Measurements from ENCODE around the gene CREBBP. TPM values are rescaled to one million over a fixed set of nuclear protein-coding genes. Genes with fewer than 3 reads are reported as not detected.

CREBBP gene
- total RNA-seq, 1 donor: 42.3 TPM

DNA sequence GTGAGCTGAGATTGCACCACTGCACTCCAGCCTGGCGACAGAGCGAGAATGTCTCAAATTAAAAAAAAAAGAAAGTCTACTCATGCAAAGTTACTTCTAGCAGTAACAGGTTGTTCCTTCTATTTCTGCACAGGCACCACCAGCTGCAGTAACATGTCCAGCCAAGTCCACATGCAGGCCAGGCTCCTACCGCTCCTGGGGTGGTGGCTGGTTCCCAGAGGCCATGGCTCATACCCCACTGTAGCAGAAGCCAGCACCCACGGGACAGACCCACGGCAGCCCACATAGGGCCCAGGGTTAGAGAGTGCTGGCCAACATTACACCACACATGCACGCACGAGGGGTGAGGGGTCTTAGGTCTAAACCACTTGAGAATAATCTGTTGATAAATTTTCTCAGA lies 136.5 kb downstream of the CREBBP start:
- no peak for DNase-seq (ENCODE audit: low read depth in 2 of 3, low spot score in 2 of 3)

DNA sequence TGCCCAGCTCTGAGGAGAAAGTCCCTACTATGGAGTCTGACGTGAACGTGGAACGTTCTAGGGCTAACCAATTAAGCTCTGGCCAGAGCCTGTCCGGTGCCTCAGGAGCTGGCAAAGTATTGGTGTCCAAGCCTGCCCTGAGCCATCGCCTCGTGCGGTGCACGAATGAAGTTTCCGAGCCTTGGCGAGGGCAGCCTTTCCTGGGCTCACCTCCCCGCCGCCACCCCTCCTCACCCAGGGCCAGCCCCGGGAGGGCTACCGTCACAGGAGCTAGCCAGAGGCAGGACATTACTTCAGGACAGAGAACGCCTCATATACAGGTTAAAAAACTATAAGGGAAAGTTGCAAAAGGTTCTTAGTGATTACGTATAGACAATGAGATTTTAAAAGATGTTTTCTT lies 139.6 kb downstream of the CREBBP start:
- no peak for DNase-seq (ENCODE audit: low read depth in 2 of 3, low spot score in 2 of 3)

DNA sequence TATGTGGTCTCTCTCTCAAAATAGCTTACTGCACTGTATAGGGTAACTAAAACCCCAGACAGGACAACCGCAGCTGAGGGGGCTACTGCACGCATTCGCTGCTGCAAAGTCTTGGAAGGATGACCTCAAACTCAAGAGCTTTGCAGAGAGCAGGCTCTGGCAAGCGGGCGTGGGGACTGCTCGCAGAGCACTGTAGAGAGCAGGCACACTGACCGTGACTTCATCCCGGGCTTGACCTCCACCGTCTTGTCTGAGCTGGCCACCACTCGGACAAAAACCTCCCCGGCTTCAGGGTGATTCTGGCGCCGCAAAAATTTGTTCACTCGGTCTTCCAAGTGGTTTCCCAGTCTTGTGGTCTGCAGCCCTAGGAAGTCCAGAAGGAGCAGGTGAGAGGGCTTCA lies 140.3 kb downstream of the CREBBP start:
- no peak for DNase-seq (ENCODE audit: low read depth in 2 of 3, low spot score in 2 of 3)

DNA sequence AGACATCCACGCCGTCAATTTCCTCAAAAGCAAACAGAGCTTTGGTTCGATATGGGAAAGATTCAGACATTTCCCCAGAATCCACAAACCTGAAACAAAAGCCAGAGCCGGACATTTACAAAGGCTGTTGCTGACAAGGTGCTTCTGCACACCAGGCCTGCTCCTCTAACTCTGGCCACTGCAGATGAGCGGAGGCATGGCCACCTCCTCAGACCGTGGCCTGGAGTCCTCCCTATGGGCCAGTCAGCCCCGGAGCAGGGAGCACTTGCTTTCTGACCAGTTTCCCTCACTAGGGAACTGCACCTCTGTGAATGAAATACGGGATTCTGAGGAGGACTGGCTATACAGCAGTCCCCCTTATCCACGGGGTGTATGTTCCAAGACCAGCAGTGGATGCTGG lies 140.9 kb downstream of the CREBBP start:
- no peak for DNase-seq (ENCODE audit: low read depth in 2 of 3, low spot score in 2 of 3)

DNA sequence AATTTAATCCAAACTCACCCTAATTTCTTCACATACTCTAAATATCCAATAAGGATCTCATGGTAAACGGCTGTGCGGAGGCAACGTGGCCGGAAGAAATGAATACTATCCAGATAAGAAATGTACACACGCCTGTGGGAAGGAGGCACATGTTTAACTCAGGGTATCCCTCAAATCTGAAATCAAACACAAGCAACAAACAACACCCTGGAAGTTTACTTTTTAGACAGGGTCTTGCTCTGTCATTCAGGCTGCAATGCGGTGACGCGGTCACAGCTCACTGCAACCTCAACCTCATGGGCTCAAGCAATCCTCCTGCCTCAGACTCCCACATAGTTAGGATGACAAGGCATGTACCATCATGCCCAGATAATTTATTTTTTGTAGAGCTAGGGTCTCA lies 142.0 kb downstream of the CREBBP start:
- no peak for DNase-seq (ENCODE audit: low read depth in 2 of 3, low spot score in 2 of 3)

DNA sequence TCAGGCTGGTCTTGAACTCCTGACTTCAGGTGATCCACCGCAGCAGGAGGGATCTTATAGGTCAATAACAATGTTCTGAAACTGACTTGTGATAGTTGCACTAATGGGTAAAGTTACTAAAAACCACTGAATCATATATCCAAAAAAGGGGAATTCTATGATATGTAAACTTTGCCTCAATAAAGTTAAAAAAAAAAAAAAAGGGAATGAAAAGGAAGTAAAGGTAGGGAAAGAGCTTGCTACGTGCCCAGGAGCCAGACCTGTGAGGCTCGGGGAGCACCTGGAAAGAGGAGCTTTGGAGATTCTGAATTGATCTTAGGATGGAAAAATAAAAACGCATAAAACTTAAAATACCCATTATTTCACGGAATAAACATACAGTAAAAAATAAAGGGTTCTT lies 142.4 kb downstream of the CREBBP start:
- DNase-seq (ENCODE audit: low read depth in 2 of 3, low spot score in 2 of 3): no peak

DNA sequence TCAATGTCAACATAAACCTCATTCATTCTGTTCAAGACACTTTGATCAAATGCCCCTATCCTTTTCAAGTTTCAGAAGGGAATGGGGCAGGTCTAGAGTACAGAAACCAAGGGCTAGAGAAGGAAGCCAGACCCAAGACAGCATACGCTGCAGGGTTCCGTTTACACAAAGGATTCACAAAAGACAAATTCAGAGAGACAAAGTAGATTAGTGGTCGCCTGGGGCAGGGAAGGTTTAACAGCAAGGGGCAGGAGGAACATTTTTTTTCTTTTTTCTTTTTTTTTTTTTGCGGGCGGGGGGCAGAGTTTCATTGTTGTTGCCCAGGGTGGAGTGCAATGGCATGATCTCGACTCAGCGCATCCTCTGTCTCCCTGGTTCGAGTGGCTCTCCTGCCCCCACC lies 143.3 kb downstream of the CREBBP start:
- no peak for DNase-seq (ENCODE audit: low read depth in 2 of 3, low spot score in 2 of 3)

DNA sequence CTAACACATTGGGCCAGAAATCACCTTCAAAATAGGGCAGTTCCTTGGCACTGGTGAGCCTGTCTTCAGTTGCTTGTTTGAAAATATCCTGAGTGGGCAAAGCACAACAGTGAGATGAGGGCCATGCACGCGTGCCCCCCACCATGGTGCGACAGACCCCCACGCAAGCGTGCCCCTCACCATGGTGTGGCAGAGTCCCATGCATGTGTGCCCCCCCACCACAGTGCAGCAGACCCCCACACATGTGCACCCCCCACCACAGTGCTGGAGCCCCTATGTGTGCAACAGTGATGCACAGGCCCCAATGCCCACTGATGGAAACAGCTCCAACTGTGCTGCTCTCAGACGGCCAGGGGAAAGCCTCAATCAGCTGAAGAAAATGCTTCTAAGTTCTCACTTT lies 144.4 kb downstream of the CREBBP start:
- DNase-seq (ENCODE audit: low read depth in 2 of 3, low spot score in 2 of 3): no peak

DNA sequence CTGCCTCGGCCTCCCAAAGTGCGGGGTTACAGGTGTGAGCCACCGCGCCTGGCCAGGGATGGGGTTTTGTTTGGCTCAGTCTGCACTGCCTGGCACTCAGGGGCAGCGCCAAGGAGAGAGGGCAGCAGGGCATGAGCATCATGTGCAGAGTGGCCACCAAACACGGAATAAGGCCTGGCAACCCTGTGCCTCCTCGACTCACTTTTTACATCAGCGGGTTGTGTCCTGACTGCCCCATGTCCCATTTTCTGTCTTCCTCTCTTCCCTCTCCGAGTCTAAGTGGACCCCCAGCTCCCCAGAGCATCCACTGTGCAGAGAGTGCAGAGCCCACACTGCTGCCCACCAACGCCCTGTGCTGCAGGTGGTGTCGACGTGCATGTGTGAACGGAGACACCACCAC lies 145.0 kb downstream of the CREBBP start:
- DNase-seq (ENCODE audit: low read depth in 2 of 3, low spot score in 2 of 3): no peak

DNA sequence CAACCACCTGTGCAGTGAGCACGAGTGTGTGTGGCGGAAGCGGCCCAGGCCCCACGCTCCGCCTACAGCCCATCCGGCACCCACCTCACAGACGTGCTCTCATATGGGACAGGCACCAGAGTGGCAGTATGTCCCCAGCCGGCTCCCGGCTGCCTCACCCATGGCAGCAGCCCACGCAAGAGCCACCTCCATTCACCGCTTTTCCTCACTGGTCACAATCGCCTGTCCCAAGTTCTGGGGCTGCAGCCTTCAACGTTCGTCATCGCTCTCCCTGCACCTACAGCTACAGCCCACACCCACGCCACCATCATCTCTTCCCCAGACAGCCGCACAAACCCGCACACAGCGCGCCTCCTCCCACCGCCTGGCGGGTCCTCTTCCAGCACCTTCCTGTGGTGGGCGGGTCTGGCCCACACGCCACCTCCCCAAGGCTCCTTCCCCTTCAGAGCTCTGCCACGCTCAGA lies 145.7 kb downstream of the CREBBP start:
- DNase-seq (ENCODE audit: low read depth in 2 of 3, low spot score in 2 of 3): no peak

DNA sequence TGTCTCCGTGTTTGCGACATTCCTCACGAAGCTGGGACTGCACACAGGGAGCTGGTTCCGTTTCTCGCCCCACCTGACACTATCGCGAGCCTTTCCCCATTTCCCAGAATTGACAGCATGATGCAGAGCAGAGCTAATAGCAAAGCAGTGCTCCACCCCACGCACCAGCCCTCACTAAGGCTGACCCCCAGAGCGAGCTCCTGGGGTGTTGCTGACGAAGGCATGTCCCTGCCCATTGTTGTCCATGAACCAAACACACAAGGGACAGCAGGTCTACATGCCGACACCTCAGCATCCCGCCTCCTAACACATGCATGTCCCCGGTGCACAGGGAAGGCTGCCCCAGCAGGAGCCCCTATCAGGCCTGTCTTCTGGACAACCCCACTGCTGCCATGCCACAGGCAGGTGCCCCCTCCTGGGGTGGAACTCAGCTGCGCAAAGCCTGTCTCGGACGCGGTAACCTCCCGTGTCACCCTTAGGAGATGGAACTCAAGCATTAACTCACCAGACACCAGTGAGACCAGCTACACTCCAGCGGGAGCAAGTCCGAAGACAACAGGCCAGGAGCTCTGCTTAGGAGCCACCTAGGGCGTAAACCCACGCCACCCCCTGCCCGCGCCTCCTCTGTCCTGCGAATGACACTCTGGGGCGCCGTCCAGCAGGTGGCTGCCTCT lies 146.3 kb downstream of the CREBBP start:
- no peak for DNase-seq (ENCODE audit: low read depth in 2 of 3, low spot score in 2 of 3)

DNA sequence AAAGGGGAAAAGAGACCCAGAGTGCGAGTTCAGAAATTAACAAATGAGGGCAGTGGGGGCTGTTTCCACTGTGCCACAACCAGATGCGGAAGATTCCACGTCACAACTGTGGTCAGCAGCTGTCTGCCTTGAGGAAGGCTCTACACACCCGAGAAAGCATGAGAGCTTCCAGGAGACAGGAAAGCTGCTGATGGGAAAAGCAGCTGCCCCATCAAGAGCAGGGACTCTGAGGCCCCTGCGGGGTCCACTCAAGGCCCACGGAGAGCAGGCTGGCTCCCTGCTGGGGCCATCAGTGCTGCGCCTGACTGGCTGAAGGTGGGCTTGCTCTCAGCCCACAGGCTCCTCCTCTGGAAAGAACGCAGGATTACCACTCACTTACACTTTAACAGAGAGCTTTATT lies 148.3 kb downstream of the CREBBP start:
- no peak for DNase-seq (ENCODE audit: low read depth in 2 of 3, low spot score in 2 of 3)

DNA sequence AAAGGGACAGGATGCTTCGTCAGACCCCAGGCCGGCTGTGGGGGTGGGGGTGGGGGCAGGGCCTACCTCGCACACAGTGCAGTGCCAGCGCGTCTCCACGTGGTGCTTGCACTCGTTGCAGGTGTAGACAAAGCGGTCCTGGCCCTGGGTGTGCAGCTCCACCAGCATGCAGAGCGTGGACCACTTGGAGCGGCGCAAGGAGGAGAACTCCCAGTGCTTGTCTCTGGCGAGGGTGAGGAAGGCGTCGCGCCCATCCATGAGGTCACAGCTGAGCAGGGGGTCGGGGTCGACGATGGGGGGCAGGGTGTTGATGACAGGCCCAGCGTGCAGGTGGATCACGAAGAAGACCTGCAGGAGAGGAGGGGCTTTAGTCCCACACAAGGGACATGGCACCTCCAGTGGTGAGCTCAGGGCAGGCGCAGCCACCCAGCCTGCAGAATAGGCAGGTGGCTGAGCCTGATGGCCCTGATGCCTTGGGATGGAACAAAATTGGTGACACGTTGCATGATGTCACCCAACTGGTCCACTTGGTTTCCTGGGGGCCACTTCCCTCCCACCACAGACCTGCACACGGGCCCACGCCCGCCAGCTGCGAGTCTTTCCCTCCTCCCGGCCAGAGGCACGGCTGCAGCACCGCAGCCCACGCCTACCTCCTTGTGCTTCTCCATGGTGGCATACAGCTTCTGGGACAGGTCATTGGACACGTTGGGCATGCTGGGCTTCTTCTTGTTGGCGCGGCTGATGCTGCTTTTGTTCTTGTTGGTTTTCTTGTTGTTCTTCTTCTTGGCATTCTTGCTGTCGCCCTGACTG lies 149.2 kb downstream of the CREBBP start:
- DNase-seq (ENCODE audit: low read depth in 2 of 3, low spot score in 2 of 3): no peak

DNA sequence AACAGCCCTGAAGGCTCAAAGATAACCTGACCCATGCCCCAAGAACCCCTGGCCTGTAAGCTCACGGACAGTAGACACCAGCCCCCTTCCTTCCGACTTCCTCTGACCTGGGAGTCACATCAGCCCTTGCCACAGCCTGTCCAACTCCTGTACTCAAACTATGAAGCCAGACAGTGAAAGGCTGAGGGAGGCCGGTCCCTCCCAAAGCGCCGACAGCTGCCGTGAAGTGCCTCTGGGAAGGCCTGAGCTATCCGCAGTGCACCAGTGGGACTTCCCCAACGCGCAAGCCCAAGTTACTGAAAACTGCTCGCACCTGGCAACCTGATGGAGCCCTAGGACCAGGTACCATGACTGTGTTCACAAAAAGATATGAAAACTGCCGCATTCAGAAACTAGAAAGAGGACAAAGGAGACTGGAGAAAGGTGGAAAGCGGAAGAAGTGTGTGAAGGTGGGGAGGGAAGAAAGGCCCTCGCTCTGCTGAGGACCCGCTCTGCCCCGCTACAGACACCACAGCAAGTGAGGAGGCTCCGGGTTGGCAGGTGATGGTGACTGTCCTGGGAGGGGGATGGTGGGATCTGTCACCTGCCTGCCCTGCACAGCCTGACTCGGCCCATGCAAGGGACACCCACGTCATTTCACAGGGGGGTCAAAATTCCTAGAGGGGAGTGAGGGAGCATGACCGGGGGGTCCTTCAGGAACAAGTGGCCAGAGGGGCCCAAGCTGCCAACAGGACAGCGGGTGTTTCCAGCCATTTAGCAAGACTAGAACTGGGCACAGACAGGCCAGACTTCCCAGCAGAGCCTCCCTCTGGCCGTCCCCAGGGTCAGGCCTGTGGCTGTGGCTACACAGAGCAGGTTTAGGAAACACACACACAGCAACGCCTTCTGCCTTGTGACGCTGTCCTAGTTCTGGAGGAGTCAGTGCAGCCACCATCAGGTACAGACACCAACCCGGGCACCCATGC lies 150.1 kb downstream of the CREBBP start:
- DNase-seq (ENCODE audit: low read depth in 2 of 3, low spot score in 2 of 3): no peak

DNA sequence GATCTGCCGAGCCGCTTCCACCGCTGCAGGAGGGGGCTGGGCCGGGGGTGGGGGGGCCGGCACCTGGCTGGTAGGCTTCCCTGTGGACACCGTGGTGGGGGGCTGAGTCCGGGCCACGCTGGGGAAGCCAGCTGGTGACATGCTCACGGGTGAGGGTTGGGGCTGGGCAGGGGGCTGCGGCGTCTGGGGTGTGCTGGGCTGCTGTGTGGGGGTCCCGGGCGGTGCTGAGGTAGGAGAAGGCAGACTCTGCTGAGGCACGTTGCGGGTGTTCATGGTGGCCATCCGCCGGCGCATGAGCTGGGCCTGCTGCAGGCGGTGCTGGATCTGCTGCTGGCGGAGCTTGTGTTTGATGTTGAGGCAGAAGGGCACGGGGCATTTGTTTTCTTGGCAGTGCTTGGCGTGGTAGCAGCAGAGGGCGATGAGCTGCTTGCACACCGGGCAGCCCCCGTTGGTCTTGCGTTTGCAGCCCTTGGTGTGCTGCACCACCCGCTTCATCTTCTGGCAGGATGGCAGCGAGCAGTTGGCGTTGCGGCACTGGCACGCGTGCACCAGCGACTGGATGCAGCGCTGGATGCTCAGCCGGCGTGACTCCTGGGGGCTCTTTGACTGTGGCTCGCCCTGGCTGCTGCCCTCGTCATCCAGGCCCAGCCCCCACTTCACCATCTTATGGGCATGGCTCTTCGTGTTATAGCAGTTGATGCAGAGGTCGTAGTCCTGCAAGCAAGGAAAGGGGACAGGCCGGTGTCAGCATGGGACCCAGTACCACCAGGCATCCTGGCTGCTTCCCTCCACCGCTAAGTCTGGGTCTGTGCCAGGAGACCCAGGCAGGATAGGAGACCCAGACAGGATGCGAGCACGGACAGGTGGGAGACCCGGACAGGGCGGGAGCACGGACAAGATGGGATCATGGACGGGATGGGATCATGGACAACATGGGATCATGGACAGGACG lies 151.1 kb downstream of the CREBBP start:
- no peak for DNase-seq (ENCODE audit: low read depth in 2 of 3, low spot score in 2 of 3)

DNA sequence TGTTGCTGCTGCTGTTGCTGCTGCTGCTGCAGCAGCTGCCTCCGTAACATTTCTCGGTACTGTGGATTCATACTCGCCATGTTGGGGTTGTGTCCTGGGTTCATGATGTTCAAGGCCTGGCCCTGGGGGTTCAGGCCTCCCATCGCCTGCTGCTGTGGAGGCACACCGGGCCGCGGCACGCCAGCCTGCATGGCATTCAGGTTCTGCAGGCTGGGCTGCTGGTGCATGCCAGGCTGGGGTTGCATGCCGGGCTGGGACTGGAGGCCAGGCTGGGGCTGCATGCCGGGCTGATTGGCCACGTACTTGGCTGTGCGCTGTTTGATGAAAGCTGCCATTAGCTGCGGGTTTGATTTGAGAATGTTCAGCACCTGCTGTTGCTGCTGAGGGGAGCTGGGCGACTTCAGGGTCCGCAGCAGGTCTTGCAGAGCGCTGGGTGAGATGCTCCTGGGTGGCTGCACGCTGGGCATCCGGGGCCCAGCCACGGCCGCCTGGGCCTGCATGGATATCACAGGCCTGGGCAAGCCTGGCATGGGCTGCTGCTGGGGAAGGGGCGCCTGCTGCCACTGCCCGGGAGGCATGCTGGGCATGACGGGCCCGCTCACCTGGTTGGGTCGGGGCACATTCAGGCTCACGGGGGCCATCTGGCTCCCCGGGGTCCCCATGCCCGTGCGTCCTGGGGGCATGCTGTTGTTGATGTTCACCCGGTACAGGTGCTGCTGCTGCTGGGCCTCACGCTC lies 151.9 kb downstream of the CREBBP start:
- DNase-seq (ENCODE audit: low read depth in 2 of 3, low spot score in 2 of 3): no peak

DNA sequence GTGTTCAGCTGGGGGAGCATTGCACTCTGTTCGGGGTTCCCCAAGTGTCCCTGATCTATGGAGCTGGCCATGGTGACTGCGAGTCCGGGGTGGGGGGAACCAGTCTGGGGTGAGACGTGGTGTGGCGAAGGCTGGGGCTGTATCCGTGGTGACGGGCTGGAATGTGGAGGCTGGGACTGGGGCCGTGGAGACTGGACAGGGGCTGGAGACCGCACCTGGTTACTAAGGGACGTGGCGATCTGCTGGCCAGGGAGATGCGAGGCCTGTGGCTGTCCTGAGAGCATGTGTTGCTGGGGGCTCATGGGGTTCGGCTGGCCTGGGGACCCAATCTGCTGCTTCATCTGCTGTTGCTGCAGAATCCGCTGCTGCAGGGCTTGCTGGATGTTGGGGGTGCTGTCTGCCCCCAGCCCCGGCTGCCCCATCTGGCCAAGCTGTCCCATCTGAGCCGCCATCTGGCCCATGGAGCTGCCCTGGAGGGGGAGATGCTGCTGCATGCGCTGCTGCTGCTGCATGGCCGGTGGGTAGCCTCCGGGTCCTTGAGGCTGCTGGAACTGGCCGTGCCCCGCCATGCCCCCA lies 152.6 kb downstream of the CREBBP start:
- DNase-seq (ENCODE audit: low read depth in 2 of 3, low spot score in 2 of 3): no peak

DNA sequence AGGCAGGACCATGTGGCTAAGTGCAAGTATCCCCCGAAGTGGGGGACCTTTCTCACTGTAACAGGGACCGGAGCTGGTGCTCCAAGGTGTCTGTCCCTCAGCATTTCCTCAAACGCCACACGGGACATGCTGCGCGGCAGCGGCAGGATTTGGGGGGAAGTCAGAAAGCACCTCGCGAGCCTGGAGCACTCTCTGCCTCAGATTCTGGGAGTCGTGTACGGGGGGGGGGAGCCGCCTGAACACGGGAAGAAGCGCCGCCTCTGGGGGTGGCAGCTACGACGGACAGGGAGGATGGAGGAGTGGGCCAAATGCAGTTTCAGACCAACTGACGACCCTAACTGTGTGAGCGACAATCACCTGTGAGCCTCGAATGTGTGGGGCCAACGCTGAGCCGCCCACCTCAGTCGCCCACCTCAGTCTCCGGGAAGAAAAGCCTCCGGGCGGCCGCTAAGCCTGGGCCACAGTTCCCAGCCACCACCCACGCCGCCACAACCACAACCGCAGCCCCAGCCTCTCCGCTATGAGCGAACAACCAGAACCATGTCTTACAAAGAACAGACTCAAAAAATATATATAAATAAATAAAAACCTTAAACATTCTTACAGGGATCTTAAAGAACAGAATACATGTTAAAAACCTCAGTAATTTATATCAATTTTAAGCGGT lies 154.4 kb downstream of the CREBBP start:
- no peak for DNase-seq (ENCODE audit: low read depth in 2 of 3, low spot score in 2 of 3)

Data from hematopoietic multipotent progenitor cell (in vitro differentiated cells).